ENCODE results near the gene MSLN. TPM values are rescaled to one million over a fixed set of nuclear protein-coding genes. Genes with fewer than 3 reads are reported as not detected.
A peak's percentile ranks its signal among the peaks of the same experiment; 100 is the strongest.

The MSLN gene
- total and polyA plus RNA-seq, 9 of the 15 experiments (the other 6 are each of a cell fraction or from before 2014, with no cell fraction given), result not detected

DNA sequence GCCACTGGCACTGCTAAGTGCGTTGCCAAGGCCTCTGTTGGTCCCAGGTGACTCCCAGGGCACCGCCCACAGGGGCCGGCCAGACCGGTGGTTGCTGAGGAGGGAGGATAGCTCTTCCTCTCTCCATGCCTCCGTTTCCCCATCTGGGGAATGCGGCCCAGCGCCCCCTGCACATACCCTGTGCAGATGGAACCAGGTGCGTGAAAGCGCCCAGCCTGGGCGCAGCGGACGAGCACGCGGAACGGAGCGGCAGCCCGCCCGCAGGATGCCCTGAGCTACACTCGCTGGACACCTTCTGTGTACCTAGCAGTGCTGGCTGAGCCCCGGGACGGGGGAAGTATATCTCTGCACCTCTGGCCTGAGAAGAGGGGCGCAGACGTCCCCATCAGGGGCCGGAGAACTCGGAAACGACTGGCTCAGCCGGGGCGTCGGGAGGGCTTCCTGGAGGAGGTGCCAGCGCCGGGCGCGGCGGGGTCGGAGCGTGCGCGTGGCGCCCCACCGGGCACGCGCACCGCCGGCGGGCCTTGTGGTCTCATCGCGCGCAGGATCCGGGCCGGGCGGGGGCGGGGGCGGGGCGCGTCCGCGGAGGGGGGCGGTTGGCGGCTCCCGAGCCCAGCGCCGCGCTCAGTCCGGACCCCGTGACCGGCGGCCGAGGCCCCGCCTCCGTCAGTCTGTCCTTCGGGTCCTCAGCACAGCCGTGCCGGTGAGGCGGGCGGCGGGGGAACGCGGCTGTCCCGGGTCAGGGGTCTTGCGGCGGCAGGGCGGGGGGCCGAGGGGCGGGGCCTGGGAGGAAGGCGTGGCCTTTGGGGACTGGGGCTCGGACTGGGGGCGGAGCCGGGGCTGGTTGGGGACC, 33.9 kb upstream of the MSLN start, which contains the start of the genes CCDC78 and HAGHL (continued):
- TF ChIP-seq ZBTB33 (CRISPR knock-in tag; IDR thresholded peaks at IDR 0.05) (peak; percentile 77), PTBP1 (IDR thresholded peaks at IDR 0.05; ENCODE audit: low read depth, low read length) (peak; percentile 91), GTF3C2 (IDR thresholded peaks at IDR 0.05; ENCODE audit: borderline replicate concordance, extremely low read depth, insufficient read length) (peak; percentile 77), ZNF511 (CRISPR knock-in tag; IDR thresholded peaks at IDR 0.05) (peak; percentile 36; the same call in 1 of the 2 replicates), CXXC5 (CRISPR knock-in tag; IDR thresholded peaks at IDR 0.05) (peak; percentile 62), ZNF436 (CRISPR knock-in tag; IDR thresholded peaks at IDR 0.05) (peak; percentile 97), TAF1 (IDR thresholded peaks at IDR 0.05; ENCODE audit: control insufficient read depth, extremely low read depth, insufficient read depth, low read length, severe bottlenecking) (peak; percentile 33), TOE1 (IDR thresholded peaks at IDR 0.05; ENCODE audit: borderline replicate concordance) (no peak), TOE1 (CRISPR knock-in tag; IDR thresholded peaks at IDR 0.05; ENCODE audit: borderline replicate concordance, low read depth) (no peak), SIN3A (IDR thresholded peaks at IDR 0.05; ENCODE audit: borderline replicate concordance in 2 of 2, control insufficient read depth in 1 of 2, low read depth in 2 of 2, low read length in 2 of 2) (peak in 1 of 2 experiments; percentile 21; a peak in 1 of 4 replicates), PCBP1 (IDR thresholded peaks at IDR 0.05; ENCODE audit: low read depth, low read length, poor library complexity, severe bottlenecking) (peak; percentile 52), E2F6 (IDR thresholded peaks at IDR 0.05; ENCODE audit: borderline replicate concordance in 1 of 2, extremely low read depth in 1 of 2, insufficient read depth in 1 of 2, insufficient read length in 1 of 2, low read depth in 1 of 2, low read length in 1 of 2, poor library complexity in 1 of 2, severe bottlenecking in 1 of 2) (peak; percentile 12 to 57), HNRNPK (IDR thresholded peaks at IDR 0.05; ENCODE audit: low read depth, low read length, poor library complexity, severe bottlenecking) (no peak), DDX20 (tag; IDR thresholded peaks at IDR 0.05; ENCODE audit: low read depth) (no peak)
